GM10847 (cell line): ENCODE measurements around the gene RPL31.

Experiments used
- POLR2A ChIP-seq: IDR thresholded peaks from 2 replicates; pipeline ENCODE4 v1.6.1; 2011; ENCODE audit not compliant: insufficient read length; ENCODE audit errors: extremely low read depth

Gene RPL31

DNA sequence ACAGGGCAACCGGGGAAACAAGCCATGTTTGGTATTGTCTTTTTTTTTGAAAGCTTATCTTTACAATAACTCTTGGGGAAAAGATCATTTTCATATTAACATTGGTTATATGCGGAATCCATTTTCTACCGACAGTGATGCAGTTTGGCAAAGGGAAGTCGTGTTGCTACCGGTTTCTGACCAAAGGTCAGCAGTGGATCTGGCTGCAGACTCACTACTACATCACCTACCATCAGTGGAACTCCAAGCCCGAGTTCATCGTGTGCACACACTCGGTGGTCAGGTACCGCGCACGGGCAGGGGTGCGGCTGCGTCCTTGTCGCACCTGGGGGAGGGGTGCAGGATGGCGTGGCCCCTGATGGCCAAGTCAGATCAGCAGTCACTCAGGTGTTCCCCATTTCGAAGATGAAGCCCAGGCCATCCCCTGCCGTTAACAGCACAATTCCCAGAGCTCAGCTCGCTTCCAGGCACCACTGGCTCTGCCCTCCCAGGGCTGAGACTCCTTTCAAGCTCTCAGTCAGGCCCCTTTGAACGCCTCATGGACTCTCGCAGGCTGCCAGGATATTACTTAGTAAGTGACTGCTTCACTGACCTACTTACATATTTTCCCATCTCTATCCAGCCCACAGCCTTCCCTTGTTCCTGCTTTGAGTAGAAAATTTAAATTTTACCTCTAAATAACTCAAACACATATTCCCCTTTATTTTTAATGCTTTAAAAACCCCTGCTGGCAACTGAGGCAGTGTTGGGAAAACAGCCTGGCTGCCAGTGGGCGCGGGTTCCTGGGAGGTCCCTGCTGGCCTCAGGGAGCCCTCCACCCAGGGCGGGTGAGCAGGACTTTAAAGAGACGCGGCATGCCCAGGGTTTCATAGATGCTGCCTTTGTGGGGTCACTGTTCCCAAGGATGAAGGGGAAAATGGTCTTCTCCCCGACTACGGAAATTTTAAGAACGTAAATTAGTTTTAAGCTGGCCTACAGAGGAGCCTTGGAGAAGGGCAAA, 33.6 kb upstream of the RPL31 start:
- TF ChIP-seq POLR2A, result no peak

DNA sequence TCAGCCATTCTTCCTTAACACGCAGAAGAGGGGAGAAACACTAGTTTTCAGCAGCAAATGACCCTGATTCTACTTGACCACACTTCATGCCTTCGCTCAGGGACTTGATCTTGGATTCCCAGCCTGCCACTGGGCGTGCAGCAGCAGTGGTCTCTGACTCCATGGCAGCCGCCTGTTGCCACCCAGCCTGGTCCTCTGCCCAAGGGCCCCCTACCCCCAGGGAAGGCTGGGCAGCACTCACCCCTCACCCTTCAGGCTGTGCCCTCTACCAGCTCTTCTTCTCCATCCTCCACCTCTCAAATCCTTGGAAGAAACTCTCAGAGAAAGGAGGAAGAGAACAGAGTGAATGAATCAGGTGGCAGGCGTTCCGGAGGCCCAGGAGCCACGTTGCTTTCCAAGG, 32.1 kb upstream of the RPL31 start:
- TF ChIP-seq POLR2A, result no peak

DNA sequence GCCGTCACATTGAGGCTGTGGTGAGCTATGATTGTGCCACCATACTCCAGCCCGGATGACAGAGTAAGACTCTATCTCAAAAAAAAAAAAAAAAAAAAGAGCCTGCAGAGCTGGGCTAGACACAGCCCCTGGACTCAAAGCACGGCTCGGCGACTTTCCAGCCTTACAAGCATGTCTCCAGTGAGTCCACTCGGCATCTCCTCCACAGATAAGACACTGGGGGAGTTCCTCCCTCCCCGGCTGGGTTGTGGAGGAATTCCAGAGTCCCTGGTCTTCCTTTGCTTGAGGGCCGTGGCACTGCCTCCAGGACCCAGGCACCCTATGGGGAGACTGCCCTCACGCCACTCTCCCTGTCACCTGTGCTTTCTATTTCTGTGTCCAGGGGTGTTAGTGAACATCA, 30.9 kb upstream of the RPL31 start:
- no peak for TF ChIP-seq POLR2A

DNA sequence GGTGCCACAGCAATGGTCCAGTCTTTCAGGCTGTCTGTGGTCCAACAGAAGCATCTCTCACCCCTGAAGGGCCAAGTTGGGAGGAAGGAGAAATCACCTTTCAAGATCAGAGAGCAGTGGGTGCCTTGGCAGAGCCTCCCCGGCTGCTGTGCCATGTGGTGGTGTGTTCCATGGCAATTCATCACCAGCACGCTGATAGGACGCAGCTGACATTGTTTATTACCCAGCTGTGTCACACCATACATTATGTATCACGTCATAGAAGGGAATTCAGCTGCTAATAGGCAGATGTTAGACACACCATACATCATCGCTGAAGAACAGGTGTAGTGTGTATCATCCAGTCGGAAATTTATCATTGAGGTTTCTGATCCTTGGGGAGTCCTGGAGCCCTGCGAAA, 29.6 kb upstream of the RPL31 start:
- TF ChIP-seq POLR2A, result no peak

DNA sequence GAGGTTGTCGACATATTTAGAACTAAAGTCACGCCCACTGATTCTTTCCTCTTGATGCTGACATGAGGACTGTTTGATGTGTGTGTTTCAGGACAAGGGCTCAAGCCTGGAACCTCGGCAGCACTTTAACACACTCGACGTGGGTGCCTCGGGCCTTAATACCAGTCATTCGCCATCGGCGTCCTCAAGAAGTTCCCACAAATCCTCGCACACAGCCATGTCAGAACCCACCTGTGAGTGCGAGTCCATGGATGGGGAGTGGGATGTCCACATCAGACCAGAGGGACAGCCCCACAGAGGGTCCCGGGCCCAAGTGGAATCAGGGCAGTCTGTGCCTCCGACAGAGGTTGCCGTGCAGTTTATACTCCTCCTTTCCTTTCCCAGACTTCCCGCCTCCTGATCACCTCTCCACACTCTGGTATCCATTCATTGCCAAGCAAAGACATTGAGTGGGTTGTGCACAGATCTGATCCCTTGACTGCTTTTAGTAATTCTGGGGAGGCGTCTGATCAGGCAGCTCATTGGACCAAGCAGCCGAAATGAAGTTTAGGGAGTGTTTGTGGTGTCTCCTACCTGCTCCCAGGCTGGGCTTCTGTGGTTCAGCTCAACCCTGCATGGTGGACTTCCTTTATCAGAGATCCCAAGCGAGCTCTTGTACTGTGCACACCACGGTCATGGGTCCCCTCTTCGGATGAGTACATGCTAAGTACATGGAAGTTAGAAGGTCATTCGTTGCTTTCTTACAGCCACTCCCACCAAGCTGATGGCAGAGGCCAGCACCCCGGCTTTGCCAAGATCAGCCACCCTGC, 27.2 kb upstream of the RPL31 start:
- no peak for TF ChIP-seq POLR2A

DNA sequence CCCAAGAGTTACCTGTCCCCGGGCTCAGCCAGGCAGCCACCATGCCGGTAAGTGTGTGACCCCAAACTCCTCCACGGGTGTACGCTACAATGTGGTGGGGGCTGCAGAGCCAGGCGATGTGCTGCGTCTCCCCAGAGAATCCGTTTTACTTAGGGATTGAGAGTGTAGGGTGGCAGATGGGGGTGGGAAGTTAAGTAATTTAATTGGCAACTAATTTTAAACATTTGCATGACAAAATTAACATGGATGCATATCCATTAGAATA, 26.6 kb upstream of the RPL31 start:
- no peak for TF ChIP-seq POLR2A

DNA sequence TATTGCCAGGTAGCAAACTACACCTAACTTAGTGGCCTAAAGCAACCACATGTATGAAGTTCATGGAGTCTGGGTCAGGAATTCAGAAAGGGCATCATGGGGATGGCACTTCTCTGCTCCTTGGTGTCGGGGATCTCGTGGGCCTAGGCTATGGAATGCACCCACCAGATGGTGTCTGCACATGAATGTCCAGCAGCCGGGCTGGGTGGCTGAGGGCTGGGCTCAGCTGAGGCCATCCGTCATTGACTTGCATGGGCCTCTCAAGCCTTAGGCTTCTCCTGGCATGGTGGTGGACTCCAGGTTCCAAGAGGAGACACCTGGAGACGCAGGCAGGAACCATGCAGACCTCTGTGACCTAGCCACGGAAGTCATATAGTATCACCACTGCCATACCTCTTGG, 26.0 kb upstream of the RPL31 start:
- no peak for TF ChIP-seq POLR2A

DNA sequence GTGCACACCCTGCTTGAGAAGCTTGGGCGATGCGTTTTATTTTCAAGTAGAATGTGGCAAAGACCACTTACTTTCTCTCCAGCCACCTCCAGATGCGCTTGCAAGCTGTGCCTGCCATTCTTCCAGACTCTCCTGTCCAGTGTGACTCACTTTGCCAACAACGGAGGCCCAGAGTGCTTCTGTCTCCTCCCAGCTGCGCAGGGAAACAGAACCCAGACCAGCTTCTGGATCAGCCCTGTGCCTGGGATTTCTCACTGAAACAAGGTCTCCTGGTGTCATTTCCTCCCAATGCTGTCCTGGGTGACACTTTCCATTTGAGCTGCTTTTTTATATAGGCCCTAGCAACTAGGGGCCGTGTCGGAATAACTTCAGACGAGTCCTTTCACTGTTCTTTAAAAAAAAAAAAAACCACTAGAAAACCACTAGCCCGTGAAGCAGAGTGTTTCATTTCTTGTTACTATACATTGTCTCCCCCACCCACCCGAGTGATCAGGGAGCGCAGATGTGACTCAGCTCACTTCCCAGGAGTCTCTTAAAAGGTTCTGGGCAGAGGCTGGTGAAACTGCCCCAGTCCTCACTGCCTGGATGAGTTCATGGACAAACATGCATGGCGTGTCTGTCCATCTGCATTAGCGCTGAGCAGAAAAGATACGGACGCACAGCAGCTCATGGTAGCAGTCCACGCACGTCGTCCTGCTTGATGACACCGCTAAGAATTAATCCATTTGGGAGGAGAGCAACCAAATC, 25.3 kb upstream of the RPL31 start:
- no peak for TF ChIP-seq POLR2A

DNA sequence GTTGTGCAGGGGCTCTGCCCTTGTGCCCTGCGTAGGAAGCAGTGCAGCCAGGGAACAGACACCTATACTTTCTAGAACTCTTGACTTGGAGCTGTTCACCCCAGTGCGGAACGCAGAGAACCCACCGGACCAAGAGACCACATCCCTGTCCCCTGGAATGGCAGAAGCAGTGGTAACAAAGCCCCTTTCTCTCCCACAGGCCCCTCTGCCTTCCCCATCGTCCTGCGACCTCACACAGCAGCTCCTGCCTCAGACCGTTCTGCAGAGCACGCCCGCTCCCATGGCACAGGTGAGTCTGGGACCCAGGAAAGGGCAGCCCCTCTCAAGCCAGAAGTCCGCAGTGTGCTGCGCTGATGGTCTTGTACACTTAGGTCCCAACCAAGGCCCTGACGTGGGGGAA, 24.6 kb upstream of the RPL31 start:
- TF ChIP-seq POLR2A, result no peak

DNA sequence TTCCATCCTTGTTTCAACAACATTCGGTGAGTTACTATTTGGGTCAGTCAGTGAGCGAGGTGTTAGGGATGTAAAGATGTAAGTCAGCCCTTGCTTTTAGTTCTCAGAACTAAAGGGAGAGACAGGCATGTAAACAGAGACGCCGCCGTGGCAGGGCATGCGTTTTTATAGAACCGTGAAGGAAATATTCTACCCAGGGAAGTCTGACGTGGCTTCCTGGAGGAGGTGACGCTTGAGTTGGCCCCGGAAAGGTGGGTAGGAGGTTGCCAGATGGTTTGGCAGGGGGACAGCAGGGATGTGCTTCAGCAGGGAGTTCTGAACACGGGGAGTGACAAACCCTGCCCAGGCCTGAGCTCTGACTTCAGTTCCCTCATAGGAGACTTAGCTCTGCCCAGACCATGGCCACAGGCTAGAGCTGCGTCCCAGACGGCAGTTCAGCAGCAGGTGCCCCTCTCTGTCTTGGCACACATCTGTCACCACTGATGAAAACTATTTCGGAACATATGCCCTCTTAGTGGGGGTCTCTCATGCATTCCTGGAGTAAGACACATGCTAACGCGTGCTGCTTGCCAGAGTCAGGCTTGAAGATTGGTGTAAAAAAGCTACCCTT, 23.4 kb upstream of the RPL31 start:
- no peak for TF ChIP-seq POLR2A

DNA sequence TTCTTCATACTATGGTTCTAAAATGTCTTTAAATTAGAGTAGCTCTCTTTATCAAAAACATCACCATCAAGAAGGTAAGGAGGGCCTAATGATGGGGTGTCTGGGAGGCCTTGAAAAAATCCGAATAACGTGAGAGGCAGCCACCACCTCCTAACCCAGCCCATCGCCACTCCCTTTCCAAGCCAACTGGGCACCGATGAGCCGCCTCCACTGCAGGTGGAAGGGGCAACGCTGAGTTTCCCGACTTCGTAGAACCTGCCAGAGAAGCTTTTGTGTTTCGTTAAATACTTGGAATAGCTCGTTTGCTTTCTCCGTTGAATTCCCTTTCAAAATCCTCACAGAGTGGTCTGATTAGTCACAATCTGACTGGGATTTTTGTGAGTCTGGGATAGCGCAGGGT, 22.0 kb upstream of the RPL31 start:
- no peak for TF ChIP-seq POLR2A

DNA sequence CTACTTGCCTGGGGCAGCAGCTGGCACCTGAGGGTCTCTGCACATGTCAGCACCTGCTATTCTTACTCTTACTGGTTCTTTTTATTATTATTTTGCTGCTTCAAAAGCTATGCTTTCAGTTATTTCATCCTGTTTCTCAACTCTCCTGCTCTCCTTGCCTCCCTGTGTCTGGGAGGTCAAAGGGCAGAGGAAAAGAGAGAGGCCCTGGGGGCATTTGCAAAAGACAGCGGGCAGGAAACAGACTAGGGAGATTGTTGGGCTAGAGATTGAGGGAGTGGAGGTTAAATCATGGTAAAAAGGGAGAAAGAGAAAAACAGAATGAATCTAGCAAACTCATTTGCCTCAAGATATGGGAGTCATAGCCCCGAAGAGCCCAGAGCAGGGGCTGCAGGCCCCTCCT, 21.1 kb upstream of the RPL31 start:
- no peak for TF ChIP-seq POLR2A

DNA sequence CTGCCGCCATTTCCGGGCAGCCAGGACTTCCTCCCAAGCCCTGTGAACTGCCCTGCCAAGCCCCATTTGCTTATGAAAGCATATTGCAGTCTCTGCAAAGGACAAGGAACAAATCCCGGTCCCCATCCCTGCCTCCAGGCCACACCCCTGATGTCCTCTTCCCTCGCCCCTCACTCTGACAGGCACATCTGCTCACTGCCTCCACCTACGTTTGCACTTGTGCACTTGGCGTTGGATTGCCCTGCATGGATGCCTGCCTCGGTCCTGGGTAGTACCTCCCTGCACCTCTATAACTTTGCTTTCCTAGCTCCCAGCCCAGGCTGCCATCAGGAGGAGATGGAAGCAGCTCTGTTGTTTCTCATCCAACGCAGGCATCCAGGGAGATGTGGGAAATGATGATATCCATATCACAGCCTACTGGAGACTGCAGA, 19.6 kb upstream of the RPL31 start:
- TF ChIP-seq POLR2A, result no peak

DNA sequence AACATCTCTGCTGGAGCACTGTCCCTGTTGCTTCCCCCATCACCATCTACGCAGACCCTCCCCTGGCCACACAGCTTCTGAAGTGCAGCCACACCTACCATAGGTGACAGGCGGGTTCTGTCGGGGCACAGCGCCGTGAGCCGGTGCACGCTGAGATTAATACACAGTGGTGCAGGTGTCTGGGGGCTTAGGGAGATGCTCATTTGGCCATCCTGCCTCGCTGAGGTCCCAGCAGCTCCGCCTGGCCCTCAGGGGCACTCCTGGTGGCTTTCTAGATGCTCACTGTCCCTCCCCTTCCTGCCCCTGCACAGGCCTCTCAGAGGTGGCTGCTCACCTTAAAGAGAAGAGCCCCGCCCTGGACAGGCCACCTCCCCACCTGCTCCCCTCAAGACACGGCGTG, 18.9 kb upstream of the RPL31 start:
- no peak for TF ChIP-seq POLR2A

DNA sequence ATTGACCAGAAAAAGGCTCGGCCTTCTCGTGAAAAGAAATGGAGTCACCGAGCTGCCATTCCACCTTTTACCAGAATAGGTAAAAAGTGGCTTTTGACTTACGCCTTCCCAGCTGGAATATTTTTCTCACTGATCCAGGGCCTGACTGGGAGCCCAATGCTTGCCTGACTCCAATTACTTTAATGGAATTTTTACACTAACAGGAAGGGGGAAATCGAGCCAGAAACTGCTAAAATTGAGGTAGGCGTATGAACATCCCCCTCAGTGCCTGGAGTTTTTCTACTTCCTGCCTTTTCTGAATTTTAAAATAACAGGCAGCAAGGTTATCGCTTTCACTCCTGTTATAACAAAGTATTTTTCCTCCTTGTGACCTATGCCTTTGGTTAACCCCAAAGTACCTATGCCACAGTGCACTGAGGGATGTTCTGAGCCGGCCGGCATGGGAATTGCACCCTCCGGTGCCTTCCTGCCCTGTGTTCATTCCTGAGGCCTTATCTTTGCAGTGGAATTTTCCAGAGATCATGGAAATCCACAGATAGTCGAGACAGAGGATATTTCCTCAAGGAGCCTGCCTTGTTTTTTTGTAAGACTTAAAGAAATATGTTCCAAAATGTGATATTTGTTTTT, 18.3 kb upstream of the RPL31 start:
- no peak for TF ChIP-seq POLR2A

DNA sequence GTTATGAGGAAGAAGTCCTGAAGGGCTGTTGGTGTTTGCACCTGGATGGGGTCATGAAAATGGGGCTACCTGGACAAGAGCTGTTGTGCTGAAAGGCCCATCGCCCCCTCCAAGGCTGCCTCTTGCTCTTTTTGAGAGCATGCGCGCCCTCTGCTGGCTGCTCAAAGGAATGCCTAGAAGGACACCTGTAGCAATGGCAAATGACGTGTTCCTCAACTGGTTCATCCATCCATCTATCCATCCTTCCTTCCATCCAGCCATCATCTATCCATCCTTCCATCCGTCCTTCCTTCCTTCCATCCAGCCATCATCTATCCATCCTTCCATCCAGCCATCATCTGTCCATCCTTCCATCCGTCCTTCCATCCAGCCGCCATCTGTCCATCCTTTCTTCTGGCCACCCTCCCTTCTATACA, 17.2 kb upstream of the RPL31 start:
- TF ChIP-seq POLR2A, result no peak
